ENCODE data around the gene POLD1. TPM values are rescaled to one million over a fixed set of nuclear protein-coding genes. Genes with fewer than 3 reads are reported as not detected.

Gene POLD1
- total RNA-seq, 1 donor from 2014 or later, result 22.9 TPM

- H3K9me3 ChIP-seq, result no peaks in the 10 kb centered on the region
- no peaks in the 10 kb centered on the region for H3K36me3 ChIP-seq
- H3K27ac ChIP-seq, result no peak overlapping the region
- no peak for DNase-seq (ENCODE audit: low spot score in 2 of 2)
- peaks cover 3 to 6% of the 10 kb centered on the region in 2 donors for H3K4me1 ChIP-seq
- peaks cover 7% of the 10 kb centered on the region for H3K27me3 ChIP-seq
- no peak for TF ChIP-seq CTCF (IDR thresholded peaks at IDR 0.05)
- intact Hi-C loops (cut with DNase I), result no loop called here
- H3K4me3 ChIP-seq, result no peak overlapping the region
Observed at GRCh38 chr19:50416034-50416977, 32.2 kb downstream of the POLD1 start.

GRCh38 chr19:50417111-50418081 lies 33.2 kb downstream of the POLD1 start:
- H3K27me3 ChIP-seq, result peaks cover 7% of the 10 kb centered on the region
- peaks cover 3 to 6% of the 10 kb centered on the region in 2 donors for H3K4me1 ChIP-seq
- DNase-seq (ENCODE audit: low spot score in 2 of 2), result no peak
- no peak overlapping the region for H3K27ac ChIP-seq
- H3K9me3 ChIP-seq, result no peaks in the 10 kb centered on the region
- intact Hi-C loops (cut with DNase I), result no loop called here
- H3K4me3 ChIP-seq, result no peak overlapping the region
- no peak for TF ChIP-seq CTCF (IDR thresholded peaks at IDR 0.05)
- no peaks in the 10 kb centered on the region for H3K36me3 ChIP-seq

GRCh38 chr19:50418176-50419021 lies 34.3 kb downstream of the POLD1 start, which contains the start of gene SPIB:
TSS of gene SPIB (plus strand) at chr19:50418938. CDS start at chr19:50418963, 25 bp downstream.
- Histone ChIP-seq H3K4me3 (no peak within 1 kb of the TSS), H3K9me3 (no peaks in the 10 kb centered on the region), H3K27ac (no peak within 1 kb of the TSS), H3K36me3 (no peaks in the 10 kb centered on the region), H3K4me1 (peaks cover 3 to 6% of the 10 kb centered on the region in 2 donors), H3K27me3 (peaks cover 7% of the 10 kb centered on the region)
- intact Hi-C loops (cut with DNase I), result no loop called here
- DNase-seq (ENCODE audit: low spot score in 2 of 2), result no peak
- TF ChIP-seq CTCF (IDR thresholded peaks at IDR 0.05), result no peak

- no peak for DNase-seq (ENCODE audit: low spot score in 2 of 2)
- Histone ChIP-seq H3K9me3 (no peaks in the 10 kb centered on the region), H3K4me3 (no peak overlapping the region), H3K27me3 (peaks cover 7% of the 10 kb centered on the region), H3K27ac (no peak overlapping the region), H3K36me3 (no peaks in the 10 kb centered on the region), H3K4me1 (peaks cover 3 to 6% of the 10 kb centered on the region in 2 donors)
- no peak for TF ChIP-seq CTCF (IDR thresholded peaks at IDR 0.05)
- intact Hi-C loops (cut with DNase I), result no loop called here
Observed at GRCh38 chr19:50419022-50419579, 35.0 kb downstream of the POLD1 start.
